ENCODE results near the gene CACNA2D1. TPM values are rescaled to one million over a fixed set of nuclear protein-coding genes. Genes with fewer than 3 reads are reported as not detected.
"Not testable (repeated sequence)": the region's sequence is repeated elsewhere in the genome, so short reads cannot be mapped to it uniquely, and the experiment has no call there.

CACNA2D1 gene
- total RNA-seq, 1 experiment from 2014 or later: 36.2 TPM

- Histone ChIP-seq H2AK5ac (ENCODE audit: insufficient read length, low read length) (no peak overlapping the region), H2BK15ac (ENCODE audit: low read depth, low read length) (no peak overlapping the region), H3K23ac (ENCODE audit: insufficient read length, low read depth, low read length) (no peak overlapping the region), H2BK120ac (ENCODE audit: low read depth, low read length, poor library complexity, severe bottlenecking) (no peak overlapping the region), H2BK12ac (ENCODE audit: insufficient read length, low read depth, low read length) (no peak overlapping the region), H3K4ac (ENCODE audit: low read depth, low read length) (no peak overlapping the region), H3K9me3 (ENCODE audit: control insufficient read depth, low read depth, low read length) (no peaks in the 10 kb centered on the region), H4K5ac (ENCODE audit: insufficient read length, low read depth, low read length) (no peak overlapping the region), H4K91ac (ENCODE audit: insufficient read length, low read depth, low read length) (no peak overlapping the region), H3K79me2 (ENCODE audit: insufficient read depth, low read length) (no peaks in the 10 kb centered on the region), H3K27ac (ENCODE audit: insufficient read length, low read depth, low read length) (no peak overlapping the region), H3K27me3 (ENCODE audit: insufficient read depth, low read length) (no peaks in the 10 kb centered on the region), H2AFZ (ENCODE audit: low read length) (no peak overlapping the region), H3K79me1 (ENCODE audit: insufficient read depth, low read depth, low read length, poor library complexity, severe bottlenecking) (no peaks in the 10 kb centered on the region), H3K4me1 (ENCODE audit: insufficient read depth, low read length) (no peaks in the 10 kb centered on the region), H3K56ac (ENCODE audit: insufficient read length, low read depth, low read length) (no peak overlapping the region), H3K23me2 (ENCODE audit: insufficient read length, low read depth, low read length, poor library complexity, severe bottlenecking) (no peaks in the 10 kb centered on the region), H4K20me1 (ENCODE audit: control insufficient read depth, insufficient read depth, insufficient read length) (no peaks in the 10 kb centered on the region), H2BK5ac (ENCODE audit: insufficient read length, low read length) (no peak overlapping the region), H3K14ac (ENCODE audit: insufficient read depth, low read length) (no peak overlapping the region), H4K8ac (replicated peaks; ENCODE audit: insufficient read length, low read depth, low read length) (no peak overlapping the region), H3T11ph (ENCODE audit: low read length) (no peak overlapping the region), H3K9ac (ENCODE audit: extremely low read depth, insufficient read length, low read length) (no peak overlapping the region), H2BK20ac (ENCODE audit: low read depth, low read length, poor library complexity, severe bottlenecking) (no peak overlapping the region), H3K4me2 (ENCODE audit: insufficient read depth, insufficient read length, low read length) (no peak overlapping the region), H3K18ac (ENCODE audit: insufficient read length, low read depth, low read length) (no peak overlapping the region)
- DNase-seq: no peak
- H3K9me3 Mint-ChIP-seq: no peaks in the 10 kb centered on the region
- no CpG with 5 or more reads among the region's 7 CpGs for WGBS (ENCODE audit: extremely low coverage, insufficient read length, low lambda C conversion rate)
- no peak for TF ChIP-seq CTCF (conservative IDR thresholded peaks at IDR 0.05)
- H3K36me3 Mint-ChIP-seq (ENCODE audit: insufficient read depth in 1 of 3, low read depth in 3 of 3): no peaks in the 10 kb centered on the region
- H3K4me3 Mint-ChIP-seq: no peak overlapping the region
- H3K4me1 Mint-ChIP-seq: no peaks in the 10 kb centered on the region
- H3K27ac Mint-ChIP-seq: no peak overlapping the region
- no peaks in the 10 kb centered on the region for H3K27me3 Mint-ChIP-seq (ENCODE audit: low read depth)
These were observed 302.1 kb downstream of the CACNA2D1 start for GRCh38 chr7:82141427-82141826.

- H3K4ac ChIP-seq (ENCODE audit: low read depth, low read length); H4K91ac ChIP-seq (ENCODE audit: insufficient read length, low read depth, low read length); H3K79me1 ChIP-seq (ENCODE audit: insufficient read depth, low read depth, low read length, poor library complexity, severe bottlenecking); H2BK12ac ChIP-seq (ENCODE audit: insufficient read length, low read depth, low read length); H3K9me3 Mint-ChIP-seq; H3K23ac ChIP-seq (ENCODE audit: insufficient read length, low read depth, low read length); H4K8ac ChIP-seq (replicated peaks; ENCODE audit: insufficient read length, low read depth, low read length); H3K79me2 ChIP-seq (ENCODE audit: insufficient read depth, low read length); DNase-seq; H3K56ac ChIP-seq (ENCODE audit: insufficient read length, low read depth, low read length); H3K23me2 ChIP-seq (ENCODE audit: insufficient read length, low read depth, low read length, poor library complexity, severe bottlenecking); H3K14ac ChIP-seq (ENCODE audit: insufficient read depth, low read length); H3K4me1 Mint-ChIP-seq; H2AFZ ChIP-seq (ENCODE audit: low read length); H2BK20ac ChIP-seq (ENCODE audit: low read depth, low read length, poor library complexity, severe bottlenecking); H4K20me1 ChIP-seq (ENCODE audit: control insufficient read depth, insufficient read depth, insufficient read length); H3K4me1 ChIP-seq (ENCODE audit: insufficient read depth, low read length); H3K9ac ChIP-seq (ENCODE audit: extremely low read depth, insufficient read length, low read length); H4K5ac ChIP-seq (ENCODE audit: insufficient read length, low read depth, low read length); H3K9me3 ChIP-seq (ENCODE audit: control insufficient read depth, low read depth, low read length); H3K27ac Mint-ChIP-seq; H3K27me3 Mint-ChIP-seq (ENCODE audit: low read depth); H3K18ac ChIP-seq (ENCODE audit: insufficient read length, low read depth, low read length); H2BK120ac ChIP-seq (ENCODE audit: low read depth, low read length, poor library complexity, severe bottlenecking); H2BK15ac ChIP-seq (ENCODE audit: low read depth, low read length); H3T11ph ChIP-seq (ENCODE audit: low read length); H2AK5ac ChIP-seq (ENCODE audit: insufficient read length, low read length); H3K27ac ChIP-seq (ENCODE audit: insufficient read length, low read depth, low read length); H3K36me3 Mint-ChIP-seq (ENCODE audit: insufficient read depth in 1 of 3, low read depth in 3 of 3); H3K27me3 ChIP-seq (ENCODE audit: insufficient read depth, low read length); H3K4me2 ChIP-seq (ENCODE audit: insufficient read depth, insufficient read length, low read length); H2BK5ac ChIP-seq (ENCODE audit: insufficient read length, low read length); H3K4me3 Mint-ChIP-seq: not testable (repeated sequence)
- no CpG with 5 or more reads among the region's 14 CpGs for WGBS (ENCODE audit: extremely low coverage, insufficient read length, low lambda C conversion rate)
These were observed 303.0 kb downstream of the CACNA2D1 start for GRCh38 chr7:82140608-82141007.
